ENCODE measurements around the gene PDLIM3.

GRCh38 chr4:185470501-185471195 lies 64.7 kb downstream of the PDLIM3 start:
- TF ChIP-seq, protein P1, sequence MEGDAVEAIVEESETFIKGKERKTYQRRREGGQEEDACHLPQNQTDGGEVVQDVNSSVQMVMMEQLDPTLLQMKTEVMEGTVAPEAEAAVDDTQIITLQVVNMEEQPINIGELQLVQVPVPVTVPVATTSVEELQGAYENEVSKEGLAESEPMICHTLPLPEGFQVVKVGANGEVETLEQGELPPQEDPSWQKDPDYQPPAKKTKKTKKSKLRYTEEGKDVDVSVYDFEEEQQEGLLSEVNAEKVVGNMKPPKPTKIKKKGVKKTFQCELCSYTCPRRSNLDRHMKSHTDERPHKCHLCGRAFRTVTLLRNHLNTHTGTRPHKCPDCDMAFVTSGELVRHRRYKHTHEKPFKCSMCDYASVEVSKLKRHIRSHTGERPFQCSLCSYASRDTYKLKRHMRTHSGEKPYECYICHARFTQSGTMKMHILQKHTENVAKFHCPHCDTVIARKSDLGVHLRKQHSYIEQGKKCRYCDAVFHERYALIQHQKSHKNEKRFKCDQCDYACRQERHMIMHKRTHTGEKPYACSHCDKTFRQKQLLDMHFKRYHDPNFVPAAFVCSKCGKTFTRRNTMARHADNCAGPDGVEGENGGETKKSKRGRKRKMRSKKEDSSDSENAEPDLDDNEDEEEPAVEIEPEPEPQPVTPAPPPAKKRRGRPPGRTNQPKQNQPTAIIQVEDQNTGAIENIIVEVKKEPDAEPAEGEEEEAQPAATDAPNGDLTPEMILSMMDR (IDR thresholded peaks at IDR 0.05): no peak
- no peak for TF ChIP-seq POLR2AphosphoS5 (IDR thresholded peaks at IDR 0.05)
- no peak for TF ChIP-seq POLR2A (IDR thresholded peaks at IDR 0.05)
